ENCODE results near the gene PPFIA1.

DNA sequence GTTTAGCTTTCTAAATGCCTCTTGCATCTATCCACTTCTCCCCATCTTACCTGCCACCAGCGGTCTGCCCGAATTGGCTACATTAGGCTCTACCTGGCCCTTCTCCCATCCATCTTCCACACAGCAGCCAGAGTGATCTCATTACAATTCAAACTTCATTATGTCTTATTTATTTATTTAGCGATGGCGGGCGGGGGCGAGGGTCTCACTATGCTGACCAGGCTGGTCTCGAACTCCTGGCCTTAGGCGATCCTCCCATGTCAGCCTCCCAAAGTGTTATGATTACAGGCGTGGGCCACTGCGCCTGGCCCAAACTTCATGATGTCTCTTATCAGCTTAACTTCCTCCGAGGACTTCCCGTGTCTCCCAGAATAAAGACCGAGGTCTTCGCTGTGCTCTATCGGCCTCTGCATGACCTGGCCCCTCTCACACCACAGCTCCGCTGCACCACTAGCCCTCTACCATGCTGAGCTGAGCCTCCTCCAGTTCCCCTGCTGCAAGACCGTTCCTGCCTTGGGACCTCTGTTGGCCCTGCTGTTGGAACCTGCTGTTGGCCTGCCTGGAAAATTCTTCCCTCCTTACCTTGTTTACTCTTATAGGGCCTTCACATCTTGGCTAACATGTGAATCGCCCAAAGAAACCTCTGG is 127.0 kb downstream of the PPFIA1 start:
- TF ChIP-seq EZH2 (IDR thresholded peaks at IDR 0.05): no peak
- no peak for TF ChIP-seq POLR2AphosphoS5 (IDR thresholded peaks at IDR 0.05; ENCODE audit: borderline replicate concordance, low read depth, low read length)
- no peak for TF ChIP-seq FOXP2 (optimal IDR thresholded peaks at IDR 0.05; ENCODE audit: control extremely low read depth, extremely low read length, insufficient read depth)

All from SK-N-MC (cell line).